OCI-LY7 (cell line): ENCODE measurements around the gene WNT10A. TPM values are rescaled to one million over a fixed set of nuclear protein-coding genes. Genes with fewer than 3 reads are reported as not detected.

ENCODE experiments used
- BruUV-seq: library from RNA; stranded (reverse); fragments of 400-500 nt; replicated peaks from 2 replicates; lab custom pipeline; 2021; lab: Mats Ljungman, UMichigan
- CTCF ChIA-PET: fragments of 300-600 bp; sonication (Branson Sonifier 250); formaldehyde crosslinking; loops from one replicate; lab custom pipeline; 2022; ENCODE audit warnings: antibody characterized with exemption; ENCODE audit not compliant: unreplicated experiment; lab: Charles Lee
- POLR2A ChIA-PET: fragments of 300-600 bp; sonication (Branson Sonifier 250); formaldehyde crosslinking; loops from one replicate; lab custom pipeline; 2022; ENCODE audit warnings: antibody characterized with exemption; lab: Charles Lee
- DNase-seq: peaks from one replicate; pipeline ENCODE4 v3.0.0-alpha.2; 2015; ENCODE audit warnings: low spot score
- H2AFZ ChIP-seq: fragments of 200-600 bp; sonication (generic), shearing (Covaris generic); 2 replicates; pipeline ENCODE4 v1.6.1; 2014; ENCODE audit warnings: mild to moderate bottlenecking, antibody characterized with exemption, low read length, moderate library complexity
- H3K27ac ChIP-seq: fragments of 200-600 bp; sonication (generic); 2 replicates; pipeline ENCODE4 v1.5.1; 2014; ENCODE audit warnings: mixed run types, low read depth, mild to moderate bottlenecking, moderate library complexity, low read length, inconsistent platforms; ENCODE audit not compliant: poor library complexity, severe bottlenecking
- H3K36me3 ChIP-seq: fragments of 200-600 bp; sonication (generic); 2 replicates; pipeline ENCODE4 v1.6.1; 2014; ENCODE audit warnings: mild to moderate bottlenecking, antibody characterized with exemption, low read length, moderate library complexity, mixed read lengths; ENCODE audit not compliant: insufficient read depth
- H3K4me1 ChIP-seq: fragments of 200-600 bp; sonication (generic); 2 replicates; pipeline ENCODE4 v1.5.1; 2014; ENCODE audit warnings: mild to moderate bottlenecking, low read length; ENCODE audit not compliant: insufficient read depth, poor library complexity, severe bottlenecking
- H3K4me2 ChIP-seq: fragments of 200-600 bp; sonication (generic); 2 replicates; pipeline ENCODE4 v1.6.1; 2014; ENCODE audit warnings: mild to moderate bottlenecking, low read length
- H3K4me3 ChIP-seq: fragments of 200-600 bp; sonication (generic); 2 replicates; pipeline ENCODE4 v1.5.1; 2014; ENCODE audit warnings: mild to moderate bottlenecking, low read depth, low read length; ENCODE audit not compliant: poor library complexity, severe bottlenecking
- H3K79me2 ChIP-seq: fragments of 200-600 bp; sonication (generic); 2 replicates; pipeline ENCODE4 v1.6.1; 2016; ENCODE audit warnings: low read depth, mild to moderate bottlenecking, low read length, moderate library complexity, mixed read lengths; ENCODE audit not compliant: insufficient read depth
- H3K9me2 ChIP-seq: fragments of 200-600 bp; sonication (generic); 2 replicates; pipeline ENCODE4 v1.6.1; 2016; ENCODE audit warnings: mild to moderate bottlenecking, low read length, mixed read lengths; ENCODE audit not compliant: insufficient read depth
- H3K9me3 ChIP-seq: fragments of 200-600 bp; sonication (generic); 2 replicates; pipeline ENCODE4 v1.6.1; 2014; ENCODE audit warnings: mild to moderate bottlenecking, mixed run types, low read length, mixed read lengths
- H4K20me1 ChIP-seq: fragments of 200-600 bp; sonication (generic); 2 replicates; pipeline ENCODE4 v1.6.1; 2014; ENCODE audit warnings: mild to moderate bottlenecking, antibody characterized with exemption, low read length, moderate library complexity, mixed read lengths; ENCODE audit not compliant: insufficient read depth
- EZH2phosphoT487 ChIP-seq: fragments of 200-600 bp; sonication (generic); IDR thresholded peaks from 2 replicates; pipeline ENCODE4 v1.6.1; 2018; ENCODE audit warnings: low read depth, borderline replicate concordance, mild to moderate bottlenecking, mixed run types, antibody characterized with exemption, low read length, moderate library complexity, mixed read lengths
- intact Hi-C: fragments of 100-400 bp; cut with micrococcal nuclease; formaldehyde crosslinking; loops from one replicate; pipeline ENCODE4 v1.10.0; 2022; ENCODE audit not compliant: unreplicated experiment
- total RNA-seq, 2 experiments: library from RNA; depleted of rRNA in 1 of 2; stranded (reverse); fragments of >200 nt in 1 of 2; shearing (Covaris generic) in 1 of 2; gene quantifications; 2 replicates each; pipeline ENCODE4 v1.2.3, GENCODE V29; 2014 to 2022
- TF ChIP-seq, protein P1 (sequence below): fragments of 200-600 bp; sonication (generic); conservative IDR thresholded peaks from 2 replicates; pipeline ENCODE4 v1.5.1; 2014; ENCODE audit warnings: mild to moderate bottlenecking, antibody characterized with exemption, low read length, moderate library complexity, mixed read lengths

The WNT10A gene
- total RNA-seq, 2 experiments from 2014 or later = 5.5 to 11.4 TPM

GRCh38 chr2:218891275-218892135 is 10.9 kb downstream of the WNT10A start:
- Histone ChIP-seq H3K4me2 (peak overlapping the region; percentile 95; the same call in 1 of the 2 replicates), H3K4me1 (peaks cover 59% of the 10 kb centered on the region), H3K9me3 (no peaks in the 10 kb centered on the region), H2AFZ (no peak overlapping the region), H3K9me2 (no peaks in the 10 kb centered on the region), H3K4me3 (no peak overlapping the region), H3K79me2 (no peaks in the 10 kb centered on the region), H3K27ac (peak overlapping the region; percentile 70), H3K36me3 (no peaks in the 10 kb centered on the region), H4K20me1 (no peaks in the 10 kb centered on the region)
- TF ChIP-seq EZH2phosphoT487 = no peak
- TF ChIP-seq, protein P1, sequence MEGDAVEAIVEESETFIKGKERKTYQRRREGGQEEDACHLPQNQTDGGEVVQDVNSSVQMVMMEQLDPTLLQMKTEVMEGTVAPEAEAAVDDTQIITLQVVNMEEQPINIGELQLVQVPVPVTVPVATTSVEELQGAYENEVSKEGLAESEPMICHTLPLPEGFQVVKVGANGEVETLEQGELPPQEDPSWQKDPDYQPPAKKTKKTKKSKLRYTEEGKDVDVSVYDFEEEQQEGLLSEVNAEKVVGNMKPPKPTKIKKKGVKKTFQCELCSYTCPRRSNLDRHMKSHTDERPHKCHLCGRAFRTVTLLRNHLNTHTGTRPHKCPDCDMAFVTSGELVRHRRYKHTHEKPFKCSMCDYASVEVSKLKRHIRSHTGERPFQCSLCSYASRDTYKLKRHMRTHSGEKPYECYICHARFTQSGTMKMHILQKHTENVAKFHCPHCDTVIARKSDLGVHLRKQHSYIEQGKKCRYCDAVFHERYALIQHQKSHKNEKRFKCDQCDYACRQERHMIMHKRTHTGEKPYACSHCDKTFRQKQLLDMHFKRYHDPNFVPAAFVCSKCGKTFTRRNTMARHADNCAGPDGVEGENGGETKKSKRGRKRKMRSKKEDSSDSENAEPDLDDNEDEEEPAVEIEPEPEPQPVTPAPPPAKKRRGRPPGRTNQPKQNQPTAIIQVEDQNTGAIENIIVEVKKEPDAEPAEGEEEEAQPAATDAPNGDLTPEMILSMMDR = no peak
- CTCF ChIA-PET = interaction anchor here (1.9 to 3.1 kb wide), 2 partner anchors 10 to 14 kb away, joined by 5 to 29 read pairs; partner anchors contain the start of gene WNT10A
- no peak for DNase-seq
- POLR2A ChIA-PET = interaction anchor here (0.6 to 3.2 kb wide), 3 partner anchors 10 to 151 kb away, joined by 4 to 24 read pairs (median 11); partner anchors contain the start of gene WNT10A
- BruUV-seq = no TSS peak
- intact Hi-C loops = loop anchor here (5.0 to 10.0 kb wide), 2 partner anchors 363 to 494 kb away; partner anchors contain the start of genes CTDSP1, TUBA4A and TUBA4B

GRCh38 chr2:218892693-218893348 is 12.2 kb downstream of the WNT10A start:
- intact Hi-C loops = loop anchor here (5.0 to 10.0 kb wide), 2 partner anchors 362 to 496 kb away; partner anchors contain the start of genes CTDSP1, TUBA4A and TUBA4B
- peak; percentile 95 for DNase-seq
- TSS peak; percentile 72 for BruUV-seq
- no peaks in the 10 kb centered on the region for H3K79me2 ChIP-seq
- H3K27ac ChIP-seq = peak overlapping the region; percentile 70
- ChIA-PET POLR2A (interaction anchor here (3.2 kb wide), 2 partner anchors 12 to 13 kb away, joined by 11 to 24 read pairs; partner anchors contain the start of gene WNT10A), CTCF (interaction anchor here (0.7 to 3.1 kb wide), 3 partner anchors 10 to 15 kb away, joined by 3 to 29 read pairs (median 5); partner anchors contain the start of gene WNT10A)
- peak overlapping the region; percentile 95 for H3K4me2 ChIP-seq
- H3K9me3 ChIP-seq = no peaks in the 10 kb centered on the region
- TF ChIP-seq, protein P1 = peak; percentile 77
- no peak for TF ChIP-seq EZH2phosphoT487
- H3K36me3 ChIP-seq = no peaks in the 10 kb centered on the region
- H2AFZ ChIP-seq = peak overlapping the region; percentile 43; the same call in 1 of the 2 replicates
- peak overlapping the region; percentile 69 for H3K4me3 ChIP-seq
- no peaks in the 10 kb centered on the region for H3K9me2 ChIP-seq
- peaks cover 62% of the 10 kb centered on the region for H3K4me1 ChIP-seq
- H4K20me1 ChIP-seq = no peaks in the 10 kb centered on the region
